Activated naive CD4-positive, alpha-beta T cell treated with anti-CD3 and anti-CD28 coated beads, Interleukin-2, amount 50 U/mL, for 16 hours (primary cell): ENCODE measurements around the gene ELN.
A peak's percentile ranks its signal among the peaks of the same experiment; 100 is the strongest.

Experiments used
- DNase-seq: peaks from one replicate; pipeline ENCODE4 v3.0.0-alpha.2; 2020

The ELN gene

DNA sequence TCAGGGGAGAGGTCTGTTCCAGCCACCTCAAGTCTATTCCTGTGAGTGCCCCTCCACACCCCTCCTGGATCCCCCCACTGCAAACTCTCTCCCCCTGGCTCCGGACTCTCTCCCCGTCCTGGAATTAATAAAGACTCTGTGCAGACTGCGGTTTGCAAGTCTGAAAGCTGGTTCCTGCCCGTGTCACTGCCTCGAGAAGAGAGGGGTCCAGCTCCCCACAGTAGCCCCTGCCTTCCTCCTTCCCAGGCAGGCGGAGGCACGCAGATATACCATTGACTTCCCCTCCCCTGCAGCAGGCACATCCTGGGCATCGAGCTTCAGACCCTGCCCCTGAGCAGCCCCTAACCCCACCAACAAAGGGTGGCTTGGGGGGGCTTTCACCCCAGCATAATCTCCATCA, 2.2 kb upstream of the ELN start:
- no peak for DNase-seq

DNA sequence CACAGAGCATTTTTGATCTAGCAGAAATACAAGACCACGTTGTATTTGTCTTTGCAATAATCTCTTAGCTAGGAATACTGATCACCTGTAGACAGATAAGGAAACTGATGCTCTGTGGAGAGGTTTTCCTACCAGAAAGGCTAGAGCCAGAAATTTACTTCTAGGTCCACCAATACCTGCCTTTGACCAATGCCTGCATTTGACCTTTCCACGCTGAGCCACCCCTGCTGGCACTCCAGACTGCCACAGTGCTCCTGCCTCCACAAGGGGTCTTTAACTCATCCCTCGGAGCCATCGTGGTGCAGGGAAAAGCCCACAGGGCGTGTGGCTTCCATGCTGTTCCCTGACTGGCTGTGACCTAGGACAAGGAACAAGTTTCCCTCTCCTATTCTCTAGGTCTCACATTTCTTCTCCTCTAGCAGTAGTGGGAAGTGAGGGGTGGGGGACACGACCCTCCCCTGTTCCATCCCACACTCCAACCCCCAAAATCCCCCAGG, 1.5 kb upstream of the ELN start:
- no peak for DNase-seq

DNA sequence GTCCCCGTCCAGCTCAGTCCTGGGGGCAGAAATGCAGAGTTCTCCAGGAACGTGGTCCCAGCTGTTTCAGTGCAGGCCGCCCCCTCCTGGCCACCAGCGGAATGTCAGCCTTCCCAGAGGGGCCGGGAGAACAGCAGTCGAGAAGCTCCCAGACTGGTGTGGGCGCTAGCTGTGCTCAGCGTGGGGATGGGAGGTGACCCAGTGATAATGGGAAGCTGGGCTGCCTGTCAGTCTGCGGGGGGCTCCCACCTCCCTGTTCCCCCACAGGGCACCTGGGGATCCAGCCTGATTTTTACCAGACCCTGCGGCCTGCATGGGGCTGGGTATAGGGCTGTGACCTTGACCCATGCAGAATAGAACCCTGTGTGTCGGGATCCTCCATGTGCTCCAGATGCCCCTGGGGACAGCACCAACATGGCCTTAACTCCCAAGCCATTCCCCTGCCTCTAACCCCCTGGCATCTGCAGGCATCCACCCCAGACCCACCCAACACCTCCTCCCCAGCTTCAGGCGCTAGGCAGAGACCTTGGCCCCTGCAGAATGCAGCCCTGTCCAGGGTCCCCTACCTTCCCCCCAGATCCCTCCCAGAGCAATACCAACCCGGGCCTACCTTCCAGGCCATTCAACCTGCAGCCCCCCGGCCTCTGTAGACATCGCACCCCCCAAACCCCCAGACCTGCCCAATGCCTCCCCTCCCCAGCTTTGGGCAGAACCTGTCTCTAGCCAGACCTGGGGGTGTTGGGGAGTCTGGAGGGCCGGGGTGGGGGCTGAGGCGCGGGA, 880 bp upstream of the ELN start:
- peak; percentile 66 for DNase-seq

DNA sequence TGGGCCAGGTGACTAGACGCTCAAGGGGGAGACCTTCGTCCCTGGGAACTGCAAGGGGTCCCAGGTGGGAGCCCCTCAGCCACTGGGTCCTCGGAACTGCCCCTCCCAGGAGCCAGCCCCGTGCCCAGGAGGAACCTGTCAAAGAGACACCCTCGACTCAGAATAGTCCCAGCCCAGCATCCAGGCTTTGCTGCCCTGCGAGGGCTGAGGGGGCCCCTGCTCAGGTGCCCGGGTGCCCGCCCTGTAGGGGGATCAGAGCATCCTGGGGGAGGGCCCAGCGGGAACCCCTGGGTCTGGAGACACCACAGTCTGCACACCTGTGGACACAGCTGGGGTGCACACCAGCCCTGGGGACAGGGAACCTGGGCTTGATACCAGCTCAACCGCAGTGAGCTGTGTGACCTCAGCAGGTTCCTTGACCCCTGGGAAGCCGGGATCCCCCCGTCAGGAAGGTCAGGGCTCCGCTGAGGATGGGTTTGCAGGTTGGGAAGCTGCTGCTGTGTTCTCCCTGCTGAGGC, 407 bp downstream of the ELN start:
- no peak for DNase-seq

DNA sequence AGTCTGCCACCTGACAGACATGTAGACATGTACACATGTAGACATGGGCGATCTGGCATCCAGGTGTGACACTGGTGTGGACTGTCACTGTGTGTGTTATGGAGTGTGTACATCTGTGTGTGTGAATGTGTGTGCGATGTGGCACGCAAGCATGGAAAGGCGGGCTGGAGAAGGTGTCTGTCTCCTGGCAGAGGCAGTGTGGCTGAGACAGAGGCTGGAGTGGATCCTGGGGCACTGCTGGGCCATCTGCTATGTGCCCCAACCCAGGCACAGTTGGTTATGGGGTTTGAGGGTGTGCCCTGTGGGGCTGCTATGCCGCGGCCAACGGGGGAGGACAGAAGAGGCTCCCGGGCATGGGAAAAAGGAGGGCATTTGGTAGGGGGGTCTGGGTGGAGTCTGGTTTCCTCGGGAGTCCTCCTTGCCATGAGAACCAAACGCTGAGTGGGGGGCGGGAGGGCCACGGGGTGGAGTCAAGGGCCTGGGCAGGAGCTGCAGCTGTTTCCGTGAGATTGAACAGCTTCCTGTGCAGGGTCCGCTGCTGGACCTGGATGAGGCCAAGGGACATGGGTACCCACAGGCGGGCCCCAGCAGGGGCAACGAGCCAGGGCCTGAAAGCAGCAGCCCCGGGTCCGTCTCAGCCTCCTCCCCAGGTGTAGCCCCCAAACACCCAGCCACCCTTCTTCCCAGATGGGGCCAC, 1.3 kb downstream of the ELN start:
- DNase-seq, result no peak

DNA sequence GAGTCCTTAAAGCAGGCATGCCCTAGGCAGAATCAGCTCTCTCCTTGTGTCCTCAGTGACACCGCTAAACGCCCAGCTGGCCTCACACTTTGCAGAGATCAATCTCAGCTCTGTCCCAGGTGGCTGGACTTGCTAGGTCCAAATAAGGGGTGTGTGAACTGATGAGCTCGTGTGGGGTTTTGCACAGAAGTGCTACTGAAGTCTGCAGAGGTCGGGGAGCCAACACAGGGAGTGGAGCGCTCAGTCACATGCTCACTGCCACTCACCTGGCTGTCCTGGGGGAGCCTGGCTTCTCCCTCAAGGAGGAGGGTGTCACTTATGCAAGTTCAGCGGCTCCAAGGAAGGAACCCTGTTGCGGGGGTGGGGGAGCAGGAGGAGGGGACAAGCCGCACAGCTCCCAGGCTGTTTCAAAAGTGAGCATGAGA, 2.0 kb downstream of the ELN start:
- no peak for DNase-seq

DNA sequence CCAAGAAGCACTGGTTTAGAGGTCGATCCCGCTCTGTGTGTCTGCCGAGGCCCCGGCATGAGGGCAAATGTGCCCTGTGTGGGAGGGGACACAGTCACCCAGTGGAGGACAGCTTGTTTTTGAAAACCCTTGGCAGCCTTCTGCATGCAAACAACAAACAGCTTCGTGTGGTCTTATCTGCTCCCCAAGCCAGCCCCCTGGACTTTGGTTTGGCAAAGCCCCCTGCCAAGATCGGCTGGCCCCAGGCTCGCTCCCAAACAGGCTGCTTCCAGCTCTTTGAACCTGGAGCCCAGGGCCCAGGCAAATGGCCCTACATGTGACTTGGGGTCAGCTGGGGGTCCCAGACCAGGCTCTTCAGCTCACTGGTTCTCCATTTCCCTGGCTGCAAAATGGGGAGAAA, 2.9 kb downstream of the ELN start:
- DNase-seq, result no peak

DNA sequence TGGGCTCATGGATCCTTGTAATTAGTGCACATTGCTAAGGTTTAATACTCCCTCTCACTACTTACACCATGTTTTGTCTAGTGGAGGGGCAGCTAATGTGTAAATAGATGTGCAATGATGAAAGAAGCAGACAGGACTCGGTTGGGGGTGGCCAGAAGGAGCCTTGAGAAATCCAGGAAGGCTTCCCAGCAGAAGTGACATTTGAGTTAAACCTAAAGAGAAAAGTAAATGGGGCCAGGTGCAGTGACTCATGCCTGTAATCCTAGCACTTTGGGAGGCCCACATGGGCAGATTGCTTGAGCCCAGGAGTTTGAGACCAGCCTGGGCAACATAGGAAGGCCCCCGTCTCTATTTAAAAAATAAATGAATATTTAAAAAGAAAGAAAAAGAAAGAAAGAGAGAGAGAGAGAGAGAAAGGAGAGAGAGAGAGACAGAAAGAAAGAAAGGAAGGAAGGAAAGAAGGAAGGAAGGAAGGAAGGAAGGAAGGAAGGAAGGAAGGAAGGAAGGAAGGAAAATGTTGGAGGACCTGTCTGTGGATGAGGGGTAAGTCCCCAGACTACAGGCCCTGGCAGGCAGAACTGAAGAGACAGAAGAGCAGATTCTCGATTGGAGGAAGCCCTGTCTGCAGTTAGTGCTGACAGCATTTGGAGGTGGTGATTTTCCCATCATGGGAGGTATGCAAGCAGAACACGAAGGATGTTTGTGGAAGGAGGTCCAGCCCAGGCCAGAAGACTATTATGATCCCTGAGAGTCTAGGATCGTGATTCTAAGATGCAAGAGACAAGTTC, 3.6 kb downstream of the ELN start:
- no peak for DNase-seq

DNA sequence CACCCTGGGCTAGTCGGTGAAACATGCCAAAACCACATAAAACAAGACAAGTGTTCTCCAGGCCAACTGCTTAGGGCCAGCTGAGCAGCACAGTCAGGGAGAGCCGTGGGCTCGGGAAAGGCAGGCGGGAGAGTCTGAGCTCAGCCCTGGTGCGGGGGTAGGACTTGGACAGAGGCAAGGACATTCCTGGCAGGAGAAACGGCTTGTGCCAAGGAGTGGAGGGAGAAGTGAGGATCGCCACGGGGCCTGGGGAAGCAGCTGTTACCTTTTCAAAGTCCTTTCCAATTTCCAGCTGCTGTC, 4.2 kb downstream of the ELN start:
- DNase-seq, result no peak

DNA sequence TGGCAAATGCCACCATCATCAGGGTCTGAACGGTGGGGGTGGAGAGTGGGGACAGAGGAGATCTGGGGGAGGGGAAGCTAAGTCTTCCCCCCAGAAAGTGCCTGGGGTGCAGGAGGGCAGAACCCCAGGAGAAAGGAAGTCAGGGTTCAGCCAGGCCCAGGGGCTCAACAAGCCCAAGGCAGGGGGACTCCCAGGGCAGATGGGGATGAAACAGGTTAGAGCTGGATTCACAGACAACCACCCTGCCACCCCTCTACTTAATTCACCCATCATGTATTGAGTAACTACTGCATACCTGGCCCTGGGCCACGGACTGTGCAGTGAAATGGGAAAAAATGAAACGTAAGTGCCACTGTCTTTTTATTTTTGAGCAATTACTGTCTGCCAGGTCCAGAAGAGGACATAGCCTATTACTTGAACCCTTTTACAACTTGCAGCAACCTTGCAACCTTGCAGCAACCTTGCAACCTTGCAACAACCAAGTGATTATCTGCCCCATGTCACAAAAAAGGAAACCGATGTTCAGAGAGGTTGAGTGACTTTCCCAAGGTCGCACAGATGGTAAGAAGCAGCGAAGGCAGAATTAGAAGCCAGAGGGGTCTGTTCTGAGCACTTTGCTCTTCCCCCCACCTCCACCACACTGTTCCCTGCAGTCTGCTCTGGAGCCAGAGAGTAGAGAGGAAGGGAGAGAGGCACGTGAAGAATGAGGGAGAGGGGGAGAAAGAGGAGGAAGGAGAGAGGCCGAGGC, 4.8 kb downstream of the ELN start:
- no peak for DNase-seq

DNA sequence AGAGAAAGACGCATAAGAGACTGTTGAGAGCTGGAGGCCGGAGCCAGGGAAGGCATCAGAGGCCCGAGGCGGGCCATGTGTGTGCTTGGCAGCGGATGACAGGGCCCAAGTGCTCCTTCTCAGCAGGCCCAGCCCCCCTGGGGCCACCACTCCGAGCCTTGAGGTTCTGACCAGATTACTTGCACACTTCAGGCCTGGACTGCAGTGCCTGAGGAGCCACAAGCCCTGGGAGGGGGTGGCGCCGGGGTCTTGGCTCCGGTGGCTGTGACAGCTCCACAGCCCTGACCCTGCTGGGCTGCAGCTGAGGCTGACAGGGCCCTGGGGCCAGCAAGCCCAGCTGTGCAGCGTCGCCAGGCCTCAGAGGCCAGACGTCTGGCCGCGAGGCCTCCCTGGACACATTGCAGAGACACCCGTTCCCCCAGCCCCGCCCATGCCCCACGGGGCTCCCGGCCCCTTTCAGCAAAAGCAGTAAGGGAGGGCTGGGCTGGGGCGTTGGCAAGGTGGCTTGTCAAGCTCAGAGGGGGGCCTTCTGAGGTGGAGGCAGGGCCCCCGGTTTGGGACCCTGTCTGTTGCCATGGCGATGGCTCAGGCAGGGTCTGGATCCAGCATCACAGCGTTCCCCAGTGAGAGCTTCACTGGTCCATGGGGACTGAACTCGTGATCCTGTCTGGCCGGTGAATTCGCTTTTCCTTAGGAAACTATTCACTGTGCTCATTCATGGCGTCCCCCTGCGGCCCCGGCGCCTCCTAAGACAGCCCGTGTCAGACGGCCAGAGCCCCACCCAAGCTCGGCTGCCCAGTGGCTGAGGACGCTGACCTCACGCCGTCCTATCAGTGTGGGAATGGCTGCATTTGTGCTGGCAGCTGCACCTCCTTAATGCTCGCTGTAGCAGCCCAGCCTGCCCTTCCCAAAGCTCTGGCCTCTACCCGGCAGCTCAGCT, 5.7 kb downstream of the ELN start:
- DNase-seq, result no peak

DNA sequence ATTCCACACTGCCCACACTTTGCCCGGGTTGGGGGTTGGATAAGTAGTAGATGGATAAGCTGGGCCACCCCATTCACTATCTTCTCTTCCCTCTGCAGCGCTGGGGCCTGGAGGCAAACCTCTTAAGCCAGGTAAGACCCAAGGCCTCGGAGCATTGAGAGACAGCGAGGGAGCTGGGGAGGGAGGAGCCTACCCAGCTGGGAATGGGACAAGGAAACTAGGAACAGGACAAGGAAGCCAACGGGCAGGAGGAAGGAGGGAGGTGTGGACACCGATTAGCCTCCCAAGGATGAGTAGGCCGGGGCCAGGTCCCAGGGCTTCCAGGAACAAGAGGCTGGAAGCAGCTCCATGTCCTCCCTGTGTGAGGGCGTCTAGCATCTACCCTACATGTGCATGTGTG, 9.6 kb downstream of the ELN start:
- DNase-seq, result no peak

DNA sequence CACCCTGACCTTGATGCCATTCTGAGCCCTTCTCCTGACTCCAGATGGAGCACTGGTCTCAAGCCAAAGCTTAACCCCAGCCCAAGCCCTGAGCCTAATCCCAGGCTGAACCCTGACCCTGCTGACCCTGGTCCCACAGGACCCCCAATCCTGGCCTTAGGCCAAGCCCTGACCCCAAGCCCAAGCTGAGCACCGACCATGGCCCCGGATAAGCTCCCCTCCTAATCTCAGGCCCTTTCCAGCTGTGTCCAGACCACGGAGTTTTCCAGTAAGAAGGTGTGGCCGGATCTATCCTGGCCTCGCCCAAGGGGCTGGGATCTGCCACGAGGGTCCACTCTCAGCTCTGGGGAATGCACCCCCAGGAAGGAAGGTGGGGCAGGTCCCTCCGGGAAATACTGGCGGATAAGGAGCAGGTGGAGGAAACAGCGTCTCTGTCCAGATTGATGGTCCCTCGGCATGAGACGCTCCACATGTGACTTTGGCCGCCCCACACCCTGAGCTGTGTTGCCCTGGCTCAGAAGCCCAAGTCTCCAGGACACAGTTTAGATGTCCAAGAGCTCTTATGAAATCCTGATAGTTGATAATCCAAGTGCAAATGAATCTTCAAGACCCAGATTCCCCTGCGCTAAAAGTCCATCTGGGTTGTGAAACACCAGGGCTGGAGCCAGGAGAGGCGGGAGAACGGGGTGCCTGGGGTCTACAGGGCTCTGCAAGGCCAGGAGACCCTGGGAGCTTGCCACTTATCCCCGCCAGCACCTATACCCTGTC, 10.4 kb downstream of the ELN start:
- DNase-seq, result no peak

DNA sequence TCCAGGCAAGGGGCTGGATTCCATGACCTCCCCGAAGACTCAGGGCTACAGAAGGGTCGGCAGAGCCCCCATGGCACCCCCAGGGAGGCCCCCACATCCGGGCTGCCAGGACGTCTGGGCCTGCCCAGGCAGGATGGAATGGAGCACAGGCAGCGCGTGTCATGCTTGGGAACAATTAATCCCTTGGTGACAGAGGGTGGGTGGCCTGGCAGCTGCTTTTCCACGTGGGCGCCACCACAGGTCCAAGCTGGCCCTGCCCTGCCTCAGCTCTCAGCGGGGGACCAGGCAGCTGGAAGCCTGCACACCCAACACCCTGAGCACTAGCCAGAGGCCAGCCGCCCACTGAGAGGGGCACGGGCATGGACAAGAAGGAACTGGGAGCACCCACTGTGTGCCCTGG, 11.4 kb downstream of the ELN start:
- no peak for DNase-seq

DNA sequence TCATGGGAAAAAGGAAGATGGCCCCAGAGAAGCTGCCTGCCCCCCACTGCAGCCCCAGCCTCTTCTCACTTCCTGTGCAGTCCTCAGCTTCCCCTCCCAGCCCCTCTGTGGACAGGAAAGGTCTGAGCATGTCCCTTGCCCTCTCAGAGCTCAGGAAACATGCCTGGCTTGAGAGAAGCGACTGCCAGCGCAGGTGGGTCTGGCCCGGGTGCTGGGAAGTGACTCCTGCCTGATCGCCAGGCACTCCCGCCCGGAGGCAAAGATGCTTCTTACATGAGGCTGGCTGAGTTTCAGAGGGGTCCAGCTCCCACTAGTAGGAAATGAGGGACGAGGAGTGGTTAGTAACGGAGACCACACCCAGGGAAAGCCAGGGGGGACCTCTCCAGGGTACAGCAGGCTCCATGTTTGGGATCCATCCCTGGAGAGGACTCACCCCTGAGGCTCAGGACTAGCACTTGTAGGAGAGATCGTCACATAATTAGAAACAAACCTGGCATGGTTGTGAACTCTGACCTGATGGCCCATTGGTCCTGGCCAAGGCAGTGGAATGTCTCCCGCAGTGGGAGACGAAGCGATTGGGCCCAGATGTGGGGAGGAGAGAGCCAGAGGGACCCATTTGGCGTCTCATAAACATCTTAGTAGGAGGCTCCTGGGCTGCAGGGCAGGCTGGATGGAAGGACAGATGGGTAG, 12.3 kb downstream of the ELN start:
- DNase-seq, result no peak

DNA sequence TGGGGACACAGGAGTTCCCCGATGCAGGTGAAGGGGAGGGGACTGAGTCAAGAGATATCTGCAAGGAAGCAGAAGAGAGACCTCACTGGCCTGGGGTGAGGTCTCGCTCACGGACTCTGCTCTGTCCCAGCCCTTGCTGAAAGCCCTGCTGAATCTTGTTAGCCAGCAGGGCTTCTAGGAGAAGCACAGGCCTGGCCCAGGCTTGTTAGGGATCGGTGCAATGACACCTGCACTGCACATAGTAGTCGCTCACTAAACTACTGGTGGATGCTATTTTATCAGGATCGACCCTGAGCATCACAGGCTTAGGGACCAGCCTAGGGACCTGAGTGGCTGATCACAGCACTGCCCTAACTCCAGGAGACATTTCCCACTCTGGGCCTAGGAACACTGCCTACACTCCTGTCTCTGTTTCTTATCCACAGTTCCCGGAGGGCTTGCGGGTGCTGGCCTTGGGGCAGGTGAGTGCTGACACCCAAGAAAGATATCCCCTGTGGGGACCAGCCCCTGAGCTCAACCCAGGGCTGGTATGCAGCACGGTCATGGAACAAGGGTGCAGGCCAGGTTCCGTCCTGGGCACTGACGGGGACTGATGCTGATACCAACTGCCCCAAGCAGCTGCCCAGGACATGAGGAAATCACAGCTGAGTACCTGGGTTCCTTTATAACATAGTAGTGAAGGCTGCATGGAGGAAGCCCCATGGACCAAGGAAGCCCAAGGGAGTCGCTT, 13.0 kb downstream of the ELN start:
- no peak for DNase-seq

DNA sequence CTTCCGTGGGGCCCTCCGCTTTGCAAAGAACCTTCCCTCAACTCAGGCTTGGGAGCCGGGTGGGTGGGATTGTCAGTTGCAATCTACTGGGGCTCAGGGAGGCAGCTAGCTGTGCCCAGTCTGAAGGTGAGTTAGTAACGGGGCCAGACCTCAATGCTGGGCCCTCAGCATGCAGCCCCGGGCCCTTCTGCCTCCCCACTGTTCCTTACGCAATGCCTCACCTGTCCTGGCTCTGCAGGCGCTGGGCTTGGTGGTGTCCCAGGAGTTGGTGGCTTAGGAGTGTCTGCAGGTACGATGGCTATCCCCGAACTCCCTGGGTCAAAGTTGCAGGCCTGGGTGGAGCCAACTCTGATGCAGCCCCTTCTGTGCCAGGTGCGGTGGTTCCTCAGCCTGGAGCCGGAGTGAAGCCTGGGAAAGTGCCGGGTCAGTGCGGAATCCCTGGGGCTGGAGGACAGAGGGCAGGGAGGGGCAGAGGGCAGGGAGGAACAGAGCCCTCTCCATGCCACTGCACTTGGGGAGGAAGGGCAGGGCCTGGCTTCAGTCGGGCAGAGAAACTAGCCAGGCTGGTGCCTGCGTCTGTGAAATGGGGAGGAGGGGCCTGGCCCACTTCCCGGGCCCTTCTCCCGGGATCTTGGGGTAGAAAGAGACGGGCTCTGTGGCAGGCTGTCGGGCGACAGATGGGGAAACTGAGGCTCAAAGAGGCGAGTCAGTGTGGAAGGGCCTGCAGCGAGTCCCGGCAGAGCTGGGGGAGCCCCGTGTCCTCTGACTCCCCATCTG, 15.0 kb downstream of the ELN start:
- DNase-seq, result no peak

DNA sequence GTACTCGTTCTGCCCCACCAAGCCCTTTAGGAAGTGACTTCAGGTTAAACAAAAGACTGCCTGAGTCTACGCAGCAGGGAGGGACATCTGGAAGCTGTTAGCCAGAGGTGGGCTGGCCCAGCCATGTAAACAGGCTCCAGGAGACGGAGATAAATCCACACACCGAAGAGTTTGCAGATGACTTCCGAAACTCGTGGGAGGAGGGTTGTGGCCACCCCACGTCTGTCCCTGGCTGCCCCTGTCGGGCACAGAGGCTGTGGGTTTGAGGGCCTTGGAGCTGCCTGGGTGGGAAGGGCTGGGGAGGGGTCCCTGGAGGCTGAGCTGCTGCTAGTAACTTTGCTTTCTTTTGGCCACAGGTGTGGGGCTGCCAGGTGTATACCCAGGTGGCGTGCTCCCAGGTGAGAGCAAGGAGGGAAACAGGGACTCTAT, 15.6 kb downstream of the ELN start:
- DNase-seq, result no peak
